Prostate gland (tissue), 2 donors: Measurements from ENCODE around the gene MLYCD. TPM values are rescaled to one million over a fixed set of nuclear protein-coding genes. Genes with fewer than 3 reads are reported as not detected.

Experiments
- DNase-seq: peaks from one replicate; pipeline ENCODE4 v3.0.0-alpha.2; 2019; ENCODE audit warnings: low spot score
- H3K27ac ChIP-seq, 2 donors: fragments of 200-600 bp; sonication (generic); 2 replicates each; pipeline ENCODE4 v1.5.1; 2017 to 2019
- H3K27me3 ChIP-seq: fragments of 200-600 bp; sonication (generic); replicated peaks from 2 replicates; pipeline ENCODE4 v1.5.1; 2019; ENCODE audit not compliant: insufficient read depth
- H3K36me3 ChIP-seq, 2 donors: fragments of 200-600 bp; sonication (generic); 1 replicate in 1 of 2; 2 replicates in 1 of 2; pipeline versions ENCODE4 v1.5.1 to v1.8.1; 2017 to 2019
- H3K4me1 ChIP-seq: fragments of 200-600 bp; sonication (generic); replicated peaks from 2 replicates; pipeline ENCODE4 v1.5.1; 2019
- H3K4me3 ChIP-seq, 2 donors: fragments of 200-600 bp; sonication (generic); 2 replicates each; pipeline ENCODE4 v1.5.1; 2017 to 2019
- H3K9me3 ChIP-seq: fragments of 200-600 bp; sonication (generic); 2 replicates; pipeline ENCODE4 v1.5.1; 2017
- POLR2A ChIP-seq: fragments of 450-650 bp; IDR thresholded peaks from one replicate; pipeline ENCODE4 v1.6.1; 2016; ENCODE audit warnings: antibody characterized with exemption, mild to moderate bottlenecking
- POLR2AphosphoS5 ChIP-seq: sonication (generic); formaldehyde crosslinking; IDR thresholded peaks from one replicate; pipeline ENCODE4 v1.6.1; 2017; ENCODE audit warnings: antibody characterized with exemption
- WGBS: methylation state at CpG from one replicate; pipeline ENCODE4 v1.1.5; 2018; 5-methylcytosine and 5-hydroxymethylcytosine counted together
- intact Hi-C: fragments of 100-400 bp; cut with DNase I; formaldehyde crosslinking; loops from one replicate; pipeline ENCODE4 v1.14.2; 2022
- total RNA-seq, 2 donors: library from RNA; depleted of rRNA; stranded (reverse); fragments of >200 nt; gene quantifications; one replicate each; pipeline ENCODE4 v1.1.0, GENCODE V29; 2016
- TF ChIP-seq, protein P1 (sequence below), 4 experiments: fragments of 200-600 bp in 2 of 4; fragments of 450-650 bp in 2 of 4; sonication (generic) in 2 of 4; IDR thresholded peaks; 1 replicate in 3 of 4; 2 replicates in 1 of 4; pipeline ENCODE4 v1.5.1; 2016 to 2019; ENCODE audit warnings: antibody characterized with exemption in 4 of 4, mild to moderate bottlenecking in 2 of 4, moderate library complexity in 2 of 4

The MLYCD gene
- total RNA-seq, 2 donors from 2014 or later = 6.5 to 16.7 TPM

DNA sequence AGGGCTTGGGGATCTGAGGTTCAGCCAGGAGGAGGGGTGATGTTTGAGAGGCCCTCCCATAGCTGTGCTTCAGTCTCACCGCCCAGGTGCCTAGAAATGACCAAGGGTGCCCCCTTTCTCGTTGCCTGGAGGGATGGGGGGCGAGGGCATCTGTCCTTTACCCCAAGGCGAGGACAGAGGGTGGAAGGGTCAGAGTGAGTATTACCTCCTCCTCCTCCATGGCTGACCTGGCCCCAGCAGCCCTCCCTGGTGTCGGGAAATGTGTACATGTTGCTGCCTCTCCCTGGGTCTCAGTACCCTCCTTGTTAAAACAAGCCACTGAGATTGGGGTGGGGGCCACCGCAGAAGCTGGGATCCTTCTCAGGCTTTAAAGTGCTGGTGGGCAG, 71.5 kb downstream of the MLYCD start:
- Histone ChIP-seq H3K9me3 (no peaks in the 10 kb centered on the region), H3K4me3 (no peak overlapping the region), H3K27ac (no peak overlapping the region), H3K36me3 (no peaks in the 10 kb centered on the region), H3K4me1 (no peaks in the 10 kb centered on the region), H3K27me3 (no peaks in the 10 kb centered on the region)
- WGBS = 92% methylated on average over 6 of the region's 6 CpGs
- DNase-seq = no peak
- no peak for TF ChIP-seq POLR2A
- no peak for TF ChIP-seq POLR2AphosphoS5
- TF ChIP-seq, protein P1, sequence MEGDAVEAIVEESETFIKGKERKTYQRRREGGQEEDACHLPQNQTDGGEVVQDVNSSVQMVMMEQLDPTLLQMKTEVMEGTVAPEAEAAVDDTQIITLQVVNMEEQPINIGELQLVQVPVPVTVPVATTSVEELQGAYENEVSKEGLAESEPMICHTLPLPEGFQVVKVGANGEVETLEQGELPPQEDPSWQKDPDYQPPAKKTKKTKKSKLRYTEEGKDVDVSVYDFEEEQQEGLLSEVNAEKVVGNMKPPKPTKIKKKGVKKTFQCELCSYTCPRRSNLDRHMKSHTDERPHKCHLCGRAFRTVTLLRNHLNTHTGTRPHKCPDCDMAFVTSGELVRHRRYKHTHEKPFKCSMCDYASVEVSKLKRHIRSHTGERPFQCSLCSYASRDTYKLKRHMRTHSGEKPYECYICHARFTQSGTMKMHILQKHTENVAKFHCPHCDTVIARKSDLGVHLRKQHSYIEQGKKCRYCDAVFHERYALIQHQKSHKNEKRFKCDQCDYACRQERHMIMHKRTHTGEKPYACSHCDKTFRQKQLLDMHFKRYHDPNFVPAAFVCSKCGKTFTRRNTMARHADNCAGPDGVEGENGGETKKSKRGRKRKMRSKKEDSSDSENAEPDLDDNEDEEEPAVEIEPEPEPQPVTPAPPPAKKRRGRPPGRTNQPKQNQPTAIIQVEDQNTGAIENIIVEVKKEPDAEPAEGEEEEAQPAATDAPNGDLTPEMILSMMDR (IDR thresholded peaks at IDR 0.05) = no peak
- intact Hi-C loops = no loop called here

DNA sequence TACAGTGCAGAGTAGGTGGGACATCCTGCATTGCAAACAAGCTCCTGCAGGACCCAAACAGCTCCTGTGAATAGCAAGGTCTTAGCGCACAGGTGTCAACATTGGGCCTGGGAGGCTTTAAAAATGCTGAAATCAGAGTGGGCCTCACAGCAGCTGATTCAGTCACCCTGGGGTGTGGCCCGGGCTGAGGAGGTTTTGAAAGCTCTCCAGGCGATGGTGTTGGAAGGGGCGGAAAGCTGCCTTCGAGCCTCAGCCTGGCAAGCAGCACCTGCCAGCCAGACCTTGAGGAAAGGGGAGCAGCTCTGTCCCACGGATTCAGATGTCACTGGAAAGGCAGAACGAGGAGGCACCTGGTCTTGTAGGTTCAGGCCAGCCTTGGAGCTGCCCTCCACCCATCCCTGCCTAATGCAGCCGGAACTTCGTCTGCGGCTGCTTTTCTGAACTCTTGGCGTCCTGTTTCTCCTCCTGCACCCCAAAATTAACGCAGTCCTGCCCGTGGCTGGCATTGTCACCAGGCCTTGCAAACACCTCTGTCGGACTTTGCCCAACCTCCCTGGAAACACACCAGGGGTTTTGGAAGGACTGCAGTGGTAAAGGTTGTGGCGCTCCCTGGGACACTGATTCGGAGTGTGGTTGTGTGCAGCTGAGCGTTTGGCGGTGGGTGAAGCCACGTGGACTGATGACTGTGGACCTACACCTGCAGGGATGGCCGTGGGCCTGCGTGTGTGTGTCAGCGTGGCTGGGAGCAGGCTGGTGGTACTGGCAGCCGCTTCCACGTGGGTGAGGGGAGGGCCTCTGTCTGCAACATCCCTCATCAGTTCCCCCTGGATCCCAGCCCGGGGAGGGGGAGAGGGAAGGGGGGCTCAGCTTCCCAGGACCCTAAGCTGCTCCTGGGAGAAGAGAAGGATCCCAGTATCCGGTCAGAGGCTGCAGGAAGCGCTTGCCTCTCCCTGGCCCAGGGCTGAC, 72.5 kb downstream of the MLYCD start:
- H3K4me1 ChIP-seq = no peaks in the 10 kb centered on the region
- no peaks in the 10 kb centered on the region for H3K36me3 ChIP-seq
- TF ChIP-seq POLR2AphosphoS5 (no peak), POLR2A (no peak)
- TF ChIP-seq, protein P1 (IDR thresholded peaks at IDR 0.05) = no peak
- no peak overlapping the region for H3K27ac ChIP-seq
- no peaks in the 10 kb centered on the region for H3K9me3 ChIP-seq
- no peak for DNase-seq
- intact Hi-C loops = no loop called here
- H3K27me3 ChIP-seq = no peaks in the 10 kb centered on the region
- 71% methylated on average over 21 of the region's 27 CpGs for WGBS
- H3K4me3 ChIP-seq = no peak overlapping the region

DNA sequence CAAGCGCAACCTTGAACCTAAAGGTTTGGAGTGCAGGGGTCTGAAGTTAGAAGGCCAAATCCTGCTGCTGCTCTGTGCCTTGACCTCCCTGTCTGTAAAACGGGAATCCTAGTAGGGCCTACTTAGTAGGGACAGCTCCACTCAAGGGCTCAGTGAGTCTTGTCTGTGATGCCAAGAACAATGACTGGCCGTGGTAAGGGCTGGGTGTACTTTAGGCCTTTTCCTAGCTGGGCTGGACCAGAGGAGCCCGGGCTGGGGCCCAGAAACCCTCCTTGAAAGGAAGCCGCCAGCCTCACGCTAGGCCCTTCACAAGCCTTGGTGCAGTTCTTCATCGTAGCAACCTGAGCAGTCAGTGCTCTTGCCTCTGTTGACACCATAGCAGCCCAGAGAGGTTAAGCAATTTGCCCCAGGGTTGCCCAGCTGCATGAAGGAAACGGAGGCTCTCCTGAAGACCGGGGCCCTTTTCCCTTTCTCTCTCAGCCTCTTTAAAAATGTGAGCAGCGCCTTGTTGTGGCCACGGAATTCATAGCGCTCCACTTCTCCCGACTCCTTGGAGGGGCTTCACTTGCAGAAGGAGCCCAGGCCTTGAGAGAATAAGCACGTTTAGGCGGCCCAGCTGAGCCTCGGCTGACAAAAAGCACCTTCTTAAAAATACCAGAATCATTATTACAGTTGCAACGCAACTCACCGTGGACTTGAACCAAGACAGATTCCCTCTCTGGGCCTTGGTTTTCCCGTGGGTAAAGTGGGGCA, 73.5 kb downstream of the MLYCD start:
- no peak for DNase-seq
- intact Hi-C loops = no loop called here
- Histone ChIP-seq H3K36me3 (no peaks in the 10 kb centered on the region), H3K27me3 (no peaks in the 10 kb centered on the region), H3K9me3 (no peaks in the 10 kb centered on the region), H3K4me1 (no peaks in the 10 kb centered on the region), H3K27ac (no peak overlapping the region), H3K4me3 (no peak overlapping the region)
- WGBS = 87% methylated on average over 19 of the region's 19 CpGs
- TF ChIP-seq POLR2A (no peak), POLR2AphosphoS5 (no peak)
- TF ChIP-seq, protein P1 (IDR thresholded peaks at IDR 0.05) = no peak

DNA sequence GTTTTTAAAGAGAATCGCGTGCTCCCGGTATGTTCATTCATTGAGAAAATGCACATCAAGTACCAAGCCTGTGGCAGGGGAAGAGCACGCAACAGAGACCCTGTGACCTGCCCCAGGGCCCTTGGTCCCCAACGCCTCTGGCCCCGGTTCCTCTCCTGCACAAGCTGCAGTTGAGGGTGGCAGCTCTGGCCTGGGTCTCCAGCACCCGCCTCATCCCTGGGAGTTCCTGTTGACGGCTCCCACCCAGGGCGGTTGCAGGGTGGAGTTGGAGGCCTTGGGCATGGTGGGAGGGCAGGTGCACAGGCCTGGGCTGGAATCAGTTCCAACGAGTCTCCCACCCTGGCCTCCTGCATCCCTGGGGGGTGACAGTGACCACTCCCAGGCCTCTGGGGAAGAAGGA, 74.2 kb downstream of the MLYCD start:
- Histone ChIP-seq H3K9me3 (no peaks in the 10 kb centered on the region), H3K4me1 (no peaks in the 10 kb centered on the region), H3K4me3 (no peak overlapping the region), H3K27me3 (no peaks in the 10 kb centered on the region), H3K36me3 (no peaks in the 10 kb centered on the region), H3K27ac (no peak overlapping the region)
- intact Hi-C loops = no loop called here
- TF ChIP-seq, protein P1 (IDR thresholded peaks at IDR 0.05) = no peak
- no peak for TF ChIP-seq POLR2AphosphoS5
- no peak for TF ChIP-seq POLR2A
- 83% methylated on average over 10 of the region's 10 CpGs for WGBS
- DNase-seq = no peak
